NT2/D1 (cell line): Measurements from ENCODE around the gene ITGA3.

Source experiments
- DNase-seq: peaks from one replicate; pipeline ENCODE4 v3.0.0-alpha.2; 2011; ENCODE audit warnings: low read depth, low spot score
- H3K27me3 ChIP-seq: 2 replicates; pipeline ENCODE4 v1.6.0; 2011; ENCODE audit warnings: mild to moderate bottlenecking; ENCODE audit not compliant: insufficient read length, insufficient read depth
- H3K36me3 ChIP-seq: 2 replicates; pipeline ENCODE4 v1.6.1; 2011; ENCODE audit warnings: mild to moderate bottlenecking, low read length, mixed read lengths; ENCODE audit not compliant: insufficient read depth, insufficient read length
- H3K4me1 ChIP-seq: 2 replicates; pipeline ENCODE4 v1.5.1; 2011; ENCODE audit not compliant: insufficient read depth, insufficient read length
- H3K4me3 ChIP-seq: 2 replicates; pipeline ENCODE4 v1.5.1; 2011; ENCODE audit warnings: low read depth; ENCODE audit not compliant: insufficient read length
- H3K9ac ChIP-seq: 2 replicates; pipeline ENCODE4 v1.6.0; 2011; ENCODE audit warnings: low read depth; ENCODE audit not compliant: insufficient read length
- H3K9me3 ChIP-seq: 2 replicates; pipeline ENCODE4 v1.5.1; 2011; ENCODE audit warnings: mild to moderate bottlenecking, low read length; ENCODE audit not compliant: insufficient read depth
- SUZ12 ChIP-seq: IDR thresholded peaks from 2 replicates; pipeline ENCODE4 v1.6.1; 2011; ENCODE audit not compliant: insufficient read length, insufficient read depth; ENCODE audit errors: extremely low read depth
- YY1 ChIP-seq: IDR thresholded peaks from 2 replicates; pipeline ENCODE4 v1.6.1; 2011; ENCODE audit not compliant: insufficient read length, insufficient read depth
- ZNF274 ChIP-seq: IDR thresholded peaks from 2 replicates; pipeline ENCODE4 v1.6.1; 2011; ENCODE audit warnings: mild to moderate bottlenecking, low read depth, low read length

ITGA3 gene

DNA sequence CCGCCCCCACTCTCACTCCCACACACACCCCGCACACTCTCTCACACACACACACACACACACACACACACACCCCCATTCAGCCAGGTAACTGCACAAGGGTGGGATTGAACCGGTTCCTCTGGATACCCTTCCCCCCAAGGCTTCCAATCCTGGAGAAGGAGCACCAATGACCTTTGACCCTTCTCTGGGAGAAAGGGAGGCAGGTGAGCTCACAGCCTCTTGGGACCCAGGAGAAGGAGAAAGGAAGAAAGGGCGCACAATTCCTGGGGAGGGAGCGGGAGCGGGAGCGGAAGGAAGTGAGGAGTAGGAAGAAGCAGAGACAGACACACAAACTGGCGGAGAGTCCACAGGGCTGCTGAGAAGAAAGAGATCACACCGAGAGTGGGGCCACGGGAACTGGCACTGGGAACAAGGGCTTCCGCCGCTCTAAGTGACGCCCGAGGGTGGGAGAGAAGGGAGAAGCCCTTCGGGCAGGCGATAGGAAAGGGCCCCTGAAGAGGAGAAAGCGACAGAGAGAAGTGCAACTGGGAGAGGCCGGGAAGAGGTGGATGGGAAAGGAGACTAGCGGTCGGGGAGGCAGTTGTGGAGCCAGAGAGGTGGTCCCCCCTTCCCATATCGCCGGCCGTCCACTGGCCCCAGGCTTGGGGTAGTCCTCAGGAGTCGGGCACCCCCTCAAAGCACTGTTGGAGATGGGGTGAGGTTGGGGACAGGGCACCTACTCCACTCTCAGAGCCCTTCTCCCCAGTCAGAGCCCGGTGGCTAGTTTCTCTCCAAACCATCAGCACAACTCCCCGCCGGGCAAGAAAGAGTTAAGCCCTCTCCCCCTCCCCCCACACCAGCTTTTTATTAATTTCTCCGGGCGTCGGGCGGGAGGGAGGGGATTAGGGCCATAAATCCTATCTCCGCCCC, 72.8 kb downstream of the ITGA3 start:
- Histone ChIP-seq H3K9ac (peak overlapping the region; percentile 79), H3K9me3 (no peaks in the 10 kb centered on the region), H3K4me1 (peaks cover 33% of the 10 kb centered on the region), H3K36me3 (peaks cover 11% of the 10 kb centered on the region), H3K4me3 (peak overlapping the region; percentile 44), H3K27me3 (peaks cover 16% of the 10 kb centered on the region)
- no peak for TF ChIP-seq ZNF274
- TF ChIP-seq SUZ12, result no peak
- TF ChIP-seq YY1, result no peak
- DNase-seq, result no peak

DNA sequence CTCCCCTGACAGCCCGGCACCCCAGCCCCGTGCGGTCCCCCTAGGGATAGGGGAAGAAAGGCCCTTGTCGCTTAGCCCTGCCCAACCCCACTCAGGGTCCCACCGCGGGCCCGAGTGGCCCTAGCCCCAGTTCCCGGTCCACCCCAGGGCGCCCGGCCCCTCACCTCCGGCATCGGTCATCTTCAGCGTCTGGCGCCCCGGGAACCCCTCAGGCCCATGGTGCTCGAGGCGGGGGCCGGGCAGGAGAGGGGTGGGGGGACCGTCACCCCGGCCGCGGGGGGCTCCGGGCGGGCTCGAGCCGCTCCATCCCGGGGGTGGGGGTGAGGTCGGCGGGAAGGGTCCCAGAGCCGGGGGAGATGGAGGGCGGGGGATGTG, 73.4 kb downstream of the ITGA3 start:
- Histone ChIP-seq H3K4me3 (peak overlapping the region; percentile 44), H3K9ac (peak overlapping the region; percentile 79), H3K27me3 (peaks cover 16% of the 10 kb centered on the region), H3K9me3 (no peaks in the 10 kb centered on the region), H3K4me1 (peaks cover 38% of the 10 kb centered on the region), H3K36me3 (peaks cover 12% of the 10 kb centered on the region)
- no peak for DNase-seq
- TF ChIP-seq SUZ12, result no peak
- no peak for TF ChIP-seq YY1
- TF ChIP-seq ZNF274, result no peak

DNA sequence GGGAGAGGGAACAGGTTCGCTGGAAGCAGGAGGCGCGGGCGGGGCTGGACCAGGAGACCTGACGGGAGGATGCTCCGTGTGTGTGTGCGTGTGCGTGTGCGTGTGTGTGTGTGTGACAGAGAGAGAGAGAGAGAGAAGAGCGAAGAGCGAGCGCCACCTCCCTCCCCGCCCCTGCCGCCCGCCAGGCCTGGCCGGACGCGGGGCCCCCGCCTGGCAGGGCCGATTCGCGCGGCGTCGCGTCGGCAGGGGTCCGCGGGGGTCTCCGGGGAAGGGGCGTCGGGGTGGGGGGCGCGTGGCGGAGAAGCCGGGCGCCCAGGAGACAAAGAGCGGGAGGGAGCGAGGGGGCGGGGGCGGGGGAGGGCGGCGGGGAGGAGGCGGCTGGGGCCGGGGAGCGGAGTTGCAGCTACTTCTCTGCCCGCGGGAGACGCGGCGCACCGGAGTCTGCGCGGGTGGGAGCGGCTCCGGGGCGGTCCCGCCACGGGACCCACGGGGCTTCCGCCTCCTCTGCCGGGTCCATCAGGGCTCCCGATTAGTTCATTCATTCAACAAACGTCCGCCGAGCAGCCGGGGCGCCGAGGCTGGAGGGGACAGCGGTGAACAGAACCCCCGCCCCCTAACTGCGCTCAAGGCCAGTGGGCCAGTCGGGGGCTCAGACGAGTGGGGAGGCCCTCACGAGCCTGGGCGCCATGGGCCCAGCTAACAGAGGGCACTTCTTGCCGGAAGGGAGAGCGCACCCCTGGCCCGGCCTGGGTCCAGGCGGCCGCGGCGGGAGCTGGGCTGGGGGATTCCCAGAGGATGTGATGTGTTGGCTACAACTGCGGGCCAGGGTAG, 74.0 kb downstream of the ITGA3 start, which contains the start of gene SAMD14:
Gene SAMD14, minus strand, starts transcription at position 433 of the 831 bp plus-strand sequence. CDS start 5,201 bp downstream, outside the sequence.
- Histone ChIP-seq H3K4me1 (peaks cover 43% of the 10 kb centered on the region), H3K9me3 (no peaks in the 10 kb centered on the region), H3K9ac (peak within 1 kb of the TSS; percentile 82), H3K4me3 (peak within 1 kb of the TSS; percentile 55), H3K36me3 (peaks cover 18% of the 10 kb centered on the region), H3K27me3 (peaks cover 16% of the 10 kb centered on the region)
- no peak for DNase-seq
- TF ChIP-seq YY1, result no peak
- TF ChIP-seq ZNF274, result no peak

DNA sequence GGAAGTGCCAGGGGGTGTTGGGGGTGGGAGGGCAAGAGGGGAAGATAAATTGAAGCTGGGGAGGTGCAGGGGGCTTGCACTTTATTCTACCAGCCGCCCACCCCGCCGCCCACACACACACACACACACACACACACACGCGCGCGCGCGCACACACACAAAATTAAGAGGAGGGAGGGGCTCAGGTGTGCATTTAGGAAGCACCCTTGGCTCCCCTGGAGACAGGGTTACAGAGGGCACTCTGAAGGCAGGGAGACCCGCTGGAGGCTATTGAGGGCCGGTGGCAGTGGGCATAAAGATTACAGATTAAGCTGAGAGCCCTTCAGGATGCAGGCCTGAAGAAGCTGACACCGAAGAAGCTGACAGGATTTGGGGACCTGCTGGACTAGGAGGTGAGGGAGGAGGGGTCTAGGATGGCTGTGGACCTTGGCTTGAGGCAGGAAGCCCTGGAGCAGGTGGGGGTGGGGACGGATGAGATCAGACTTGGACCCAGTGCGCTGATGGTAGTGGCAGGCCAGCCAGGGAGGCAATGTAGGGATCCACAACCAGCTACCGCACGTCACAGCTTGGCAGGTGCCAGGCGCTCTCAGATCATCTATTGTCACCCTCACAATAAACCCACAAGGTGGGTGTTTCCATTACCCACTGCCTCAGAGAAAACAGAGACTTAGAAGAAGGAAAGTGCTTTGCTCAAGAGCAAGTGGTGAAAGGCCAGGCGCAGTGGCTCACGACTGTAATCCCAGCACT, 74.8 kb downstream of the ITGA3 start:
- H3K36me3 ChIP-seq, result peaks cover 24% of the 10 kb centered on the region
- peaks cover 13% of the 10 kb centered on the region for H3K27me3 ChIP-seq
- peaks cover 49% of the 10 kb centered on the region for H3K4me1 ChIP-seq
- no peak for DNase-seq
- peak overlapping the region; percentile 24 for H3K4me3 ChIP-seq
- TF ChIP-seq ZNF274 (no peak), YY1 (no peak), SUZ12 (no peak)
- H3K9ac ChIP-seq, result no peak overlapping the region
- H3K9me3 ChIP-seq, result no peaks in the 10 kb centered on the region

DNA sequence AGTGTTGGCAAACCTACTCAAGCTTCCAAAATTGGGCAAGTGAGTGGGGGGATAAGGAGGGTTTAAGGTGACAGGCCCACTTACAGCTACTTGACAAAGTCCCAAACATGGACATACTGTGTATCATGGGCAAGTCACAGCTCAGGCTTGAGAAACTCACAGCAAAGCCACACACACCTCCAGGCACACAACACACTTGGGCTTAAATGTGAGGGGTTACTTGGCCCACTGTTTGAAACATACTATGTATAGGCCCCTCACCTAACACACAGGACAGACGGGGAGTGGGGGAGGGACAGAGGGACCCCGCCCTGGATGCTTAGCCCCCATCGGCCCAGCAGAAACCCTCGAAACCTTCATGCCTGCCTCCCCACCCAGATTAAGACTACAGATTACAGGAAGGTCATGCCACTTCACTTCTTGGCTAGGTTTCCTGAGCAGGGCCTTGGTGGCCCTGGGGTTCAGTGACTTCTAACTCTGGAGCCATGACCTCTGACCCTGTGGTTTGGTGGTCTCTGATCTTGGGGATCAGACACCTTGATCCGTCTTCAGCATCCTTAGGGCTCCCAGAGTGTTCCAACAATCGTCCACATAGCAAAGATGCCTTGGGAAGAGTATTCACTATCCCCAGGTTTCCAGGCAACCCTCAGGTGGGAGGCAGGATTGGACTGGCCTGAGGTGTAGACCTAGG, 76.3 kb downstream of the ITGA3 start:
- Histone ChIP-seq H3K4me1 (peaks cover 52% of the 10 kb centered on the region), H3K9ac (no peak overlapping the region), H3K4me3 (no peak overlapping the region), H3K36me3 (peaks cover 39% of the 10 kb centered on the region), H3K27me3 (peaks cover 13% of the 10 kb centered on the region), H3K9me3 (no peaks in the 10 kb centered on the region)
- TF ChIP-seq ZNF274 (no peak), SUZ12 (no peak), YY1 (no peak)
- no peak for DNase-seq

DNA sequence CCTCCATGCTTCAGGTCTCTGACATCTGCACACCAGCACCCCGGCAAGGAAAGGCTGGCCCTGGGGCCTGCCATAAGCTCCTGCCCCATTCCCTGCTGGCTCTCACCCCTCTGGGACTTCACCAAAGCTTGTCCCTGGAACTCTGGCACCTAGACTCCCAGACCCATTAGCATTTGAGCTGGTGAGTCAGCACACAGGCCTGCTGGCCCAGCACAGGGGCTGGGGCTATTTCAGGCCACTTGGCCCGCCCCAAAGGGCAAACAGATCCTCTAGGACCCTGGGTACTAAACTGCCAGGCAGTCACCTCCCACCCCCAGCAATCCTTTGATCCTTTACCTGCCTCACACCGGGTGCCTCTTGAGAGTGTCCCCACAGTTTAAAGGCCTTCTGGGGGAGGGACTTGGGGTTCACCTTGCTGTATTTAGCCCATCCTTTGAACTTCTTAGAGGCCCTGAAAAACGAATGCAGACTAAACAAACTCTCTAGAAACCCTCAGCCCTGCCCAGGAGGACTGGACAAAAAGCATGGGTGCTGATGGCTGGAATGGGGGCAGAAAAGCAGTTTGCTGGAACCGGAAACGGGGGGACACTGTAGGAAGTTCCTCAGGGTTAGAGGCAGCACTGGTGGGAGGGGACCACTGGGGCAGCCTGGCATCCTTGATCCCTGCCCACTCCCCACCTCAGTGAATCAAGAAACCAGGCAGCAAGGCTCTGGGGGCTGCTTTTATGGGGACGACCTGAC, 77.3 kb downstream of the ITGA3 start:
- H3K4me1 ChIP-seq, result peaks cover 47% of the 10 kb centered on the region
- H3K9ac ChIP-seq, result peak overlapping the region; percentile 39
- H3K4me3 ChIP-seq, result no peak overlapping the region
- DNase-seq, result no peak
- TF ChIP-seq SUZ12, result no peak
- TF ChIP-seq ZNF274, result no peak
- no peak for TF ChIP-seq YY1
- no peaks in the 10 kb centered on the region for H3K9me3 ChIP-seq
- H3K36me3 ChIP-seq, result peaks cover 49% of the 10 kb centered on the region
- peaks cover 13% of the 10 kb centered on the region for H3K27me3 ChIP-seq
